ENCODE results near the gene CNTNAP2.

CNTNAP2 gene

GRCh38 chr7:148192491-148192890 lies 2075.9 kb downstream of the CNTNAP2 start:
- DNase-seq, result peak; percentile 8

- no peak for DNase-seq
These were observed 2085.4 kb downstream of the CNTNAP2 start for GRCh38 chr7:148201992-148202391.

- DNase-seq, result no peak
These were observed 2088.2 kb downstream of the CNTNAP2 start for GRCh38 chr7:148204639-148205304.

GRCh38 chr7:148209643-148210190 lies 2093.1 kb downstream of the CNTNAP2 start:
- DNase-seq, result no peak

GRCh38 chr7:148210804-148211325 lies 2094.3 kb downstream of the CNTNAP2 start:
- DNase-seq, result no peak

- no peak for DNase-seq
These were observed 2095.1 kb downstream of the CNTNAP2 start for GRCh38 chr7:148211740-148212151.

GRCh38 chr7:148212731-148213130 lies 2096.1 kb downstream of the CNTNAP2 start:
- DNase-seq, result no peak

GRCh38 chr7:148214101-148214500 lies 2097.5 kb downstream of the CNTNAP2 start:
- DNase-seq, result no peak

GRCh38 chr7:148218603-148219002 lies 2102.0 kb downstream of the CNTNAP2 start:
- no peak for DNase-seq

GRCh38 chr7:148222721-148223120 lies 2106.1 kb downstream of the CNTNAP2 start:
- DNase-seq, result no peak

- DNase-seq, result no peak
These were observed 2106.6 kb downstream of the CNTNAP2 start for GRCh38 chr7:148223160-148223559.

- DNase-seq, result no peak
These were observed 2107.1 kb downstream of the CNTNAP2 start for GRCh38 chr7:148223738-148224137.

GRCh38 chr7:148230296-148230695 lies 2113.7 kb downstream of the CNTNAP2 start:
- no peak for DNase-seq

- DNase-seq, result no peak
These were observed 2114.3 kb downstream of the CNTNAP2 start for GRCh38 chr7:148230883-148231282.

- no peak for DNase-seq
These were observed 2116.2 kb downstream of the CNTNAP2 start for GRCh38 chr7:148232784-148233183.

- no peak for DNase-seq
These were observed 2118.1 kb downstream of the CNTNAP2 start for GRCh38 chr7:148234715-148235114.

GRCh38 chr7:148238761-148239325 lies 2122.2 kb downstream of the CNTNAP2 start:
- no peak for DNase-seq

GRCh38 chr7:148241700-148242293 lies 2125.2 kb downstream of the CNTNAP2 start:
- no peak for DNase-seq

- peak; percentile 64 for DNase-seq
These were observed 2125.8 kb downstream of the CNTNAP2 start for GRCh38 chr7:148242294-148242821.

- no peak for DNase-seq
These were observed 2128.8 kb downstream of the CNTNAP2 start for GRCh38 chr7:148245381-148245780.

- no peak for DNase-seq
These were observed 2137.0 kb downstream of the CNTNAP2 start for GRCh38 chr7:148253629-148254028.

GRCh38 chr7:148255333-148255732 lies 2138.7 kb downstream of the CNTNAP2 start:
- no peak for DNase-seq

- no peak for DNase-seq
These were observed 2139.8 kb downstream of the CNTNAP2 start for GRCh38 chr7:148256433-148256832.

- DNase-seq, result no peak
These were observed 2144.0 kb downstream of the CNTNAP2 start for GRCh38 chr7:148260599-148260998.

Measured in hematopoietic multipotent progenitor cell treated with erythropoietin and hydrocortisone succinate and interleukin-3 and kit ligand, for 8 days (in vitro differentiated cells).